ENCODE measurements around the gene ADTRP. TPM values are rescaled to one million over a fixed set of nuclear protein-coding genes. Genes with fewer than 3 reads are reported as not detected.

The ADTRP gene
- total RNA-seq, 3 donors from 2014 or later (not counting 1 experiment from before 2014, with no cell fraction given) = 1.1 to 1.5 TPM; not detected in 1

DNA sequence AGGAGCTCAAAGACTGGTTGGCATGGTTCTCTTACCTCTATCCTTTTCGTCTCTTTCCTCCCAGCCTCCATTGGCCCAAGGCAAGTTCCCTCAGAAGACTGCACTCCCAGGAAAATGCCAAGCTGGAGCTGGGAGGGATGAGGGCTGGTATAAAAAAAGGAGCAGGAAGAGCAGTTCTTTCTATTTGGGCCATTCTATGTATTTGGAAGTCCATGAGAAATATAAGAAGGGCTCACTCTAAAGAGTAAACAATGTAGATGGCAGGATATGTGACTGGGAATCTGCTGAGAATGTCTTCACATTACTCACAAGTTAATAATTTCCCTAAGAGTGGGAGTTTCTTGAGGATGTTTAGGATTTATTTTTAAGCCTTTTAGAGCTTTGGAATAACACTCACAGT, 36.6 kb upstream of the ADTRP start:
- no peaks in the 10 kb centered on the region for H3K4me1 ChIP-seq (ENCODE audit: control insufficient read depth, insufficient read depth, low read length)
- H3K9me3 ChIP-seq (ENCODE audit: control insufficient read depth, insufficient read depth, low read length) = no peaks in the 10 kb centered on the region
- 100% methylated on average over 1 of the region's 1 CpG for WGBS (ENCODE audit: insufficient coverage)
- no peak overlapping the region for H3K27ac ChIP-seq (ENCODE audit: low read length)
- no peak for TF ChIP-seq CTCF (IDR thresholded peaks at IDR 0.05)
- H3K9me3 Mint-ChIP-seq = no peaks in the 10 kb centered on the region
- H3K27me3 Mint-ChIP-seq (ENCODE audit: low read depth in 2 of 2) = peaks cover 0 to 13% of the 10 kb centered on the region in 2 donors
- H3K27ac Mint-ChIP-seq = no peak overlapping the region
- no peaks in the 10 kb centered on the region for H3K36me3 ChIP-seq (ENCODE audit: control insufficient read depth, insufficient read depth, low read length)
- no peaks in the 10 kb centered on the region for H3K27me3 ChIP-seq (ENCODE audit: control insufficient read depth, insufficient read depth, low read length)
- intact Hi-C loops (cut with micrococcal nuclease) = no loop called here
- H3K36me3 Mint-ChIP-seq = no peaks in the 10 kb centered on the region
- no peaks in the 10 kb centered on the region for H3K4me1 Mint-ChIP-seq
- no peak overlapping the region for H3K4me3 ChIP-seq (ENCODE audit: low read length)
- no peak for DNase-seq
- no peak overlapping the region for H3K4me3 Mint-ChIP-seq
- no peak for ATAC-seq

- H3K36me3 Mint-ChIP-seq = no peaks in the 10 kb centered on the region
- H3K9me3 Mint-ChIP-seq = no peaks in the 10 kb centered on the region
- peaks cover 0 to 13% of the 10 kb centered on the region in 2 donors for H3K27me3 Mint-ChIP-seq (ENCODE audit: low read depth in 2 of 2)
- intact Hi-C loops (cut with micrococcal nuclease) = no loop called here
- Histone ChIP-seq H3K27ac (ENCODE audit: low read length) (no peak overlapping the region), H3K4me3 (ENCODE audit: low read length) (no peak overlapping the region), H3K4me1 (ENCODE audit: control insufficient read depth, insufficient read depth, low read length) (no peaks in the 10 kb centered on the region), H3K9me3 (ENCODE audit: control insufficient read depth, insufficient read depth, low read length) (no peaks in the 10 kb centered on the region), H3K36me3 (ENCODE audit: control insufficient read depth, insufficient read depth, low read length) (no peaks in the 10 kb centered on the region), H3K27me3 (ENCODE audit: control insufficient read depth, insufficient read depth, low read length) (no peaks in the 10 kb centered on the region)
- ATAC-seq = no peak
- no peak overlapping the region for H3K4me3 Mint-ChIP-seq
- H3K4me1 Mint-ChIP-seq = no peaks in the 10 kb centered on the region
- no peak overlapping the region for H3K27ac Mint-ChIP-seq
- WGBS (ENCODE audit: insufficient coverage) = 97% methylated on average over 4 of the region's 4 CpGs
- TF ChIP-seq CTCF (IDR thresholded peaks at IDR 0.05) = no peak
- DNase-seq = no peak
Measured at GRCh38 chr6:11814819-11815218, 36.2 kb upstream of the ADTRP start.

DNA sequence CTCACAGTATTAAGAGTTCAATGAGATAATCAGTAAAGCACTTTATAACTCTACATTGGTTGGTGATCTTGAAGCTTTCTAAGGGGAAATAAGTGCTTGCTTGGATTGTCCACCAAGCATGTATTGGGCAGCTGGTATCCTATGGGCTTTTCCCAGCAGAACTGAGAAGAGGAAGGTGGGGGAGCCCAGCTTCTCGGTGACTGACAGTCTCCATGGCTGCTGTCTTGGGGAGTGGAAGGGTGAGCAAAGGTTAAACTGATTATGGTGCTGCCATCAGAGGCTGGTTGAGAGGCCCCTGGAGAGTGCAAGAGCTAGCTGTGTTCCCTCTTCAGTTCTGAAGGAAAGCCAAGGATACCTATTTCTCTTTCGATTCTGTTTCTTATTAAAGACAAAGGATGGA, 35.5 kb upstream of the ADTRP start:
- intact Hi-C loops (cut with micrococcal nuclease) = no loop called here

More for the DNA sequence above, 35.5 kb upstream of the ADTRP start:
- 94% methylated on average over 2 of the region's 2 CpGs for WGBS (ENCODE audit: insufficient coverage)
- Mint-ChIP-seq H3K9me3 (no peaks in the 10 kb centered on the region), H3K4me1 (no peaks in the 10 kb centered on the region), H3K27ac (no peak overlapping the region), H3K4me3 (no peak overlapping the region), H3K27me3 (ENCODE audit: low read depth in 2 of 2) (peaks cover 0 to 8% of the 10 kb centered on the region in 2 donors), H3K36me3 (no peaks in the 10 kb centered on the region)
- ATAC-seq = no peak
- Histone ChIP-seq H3K4me3 (ENCODE audit: low read length) (no peak overlapping the region), H3K4me1 (ENCODE audit: control insufficient read depth, insufficient read depth, low read length) (no peaks in the 10 kb centered on the region), H3K27me3 (ENCODE audit: control insufficient read depth, insufficient read depth, low read length) (no peaks in the 10 kb centered on the region), H3K9me3 (ENCODE audit: control insufficient read depth, insufficient read depth, low read length) (no peaks in the 10 kb centered on the region), H3K27ac (ENCODE audit: low read length) (no peak overlapping the region), H3K36me3 (ENCODE audit: control insufficient read depth, insufficient read depth, low read length) (no peaks in the 10 kb centered on the region)
- no peak for DNase-seq
- no peak for TF ChIP-seq CTCF (IDR thresholded peaks at IDR 0.05)
